OCI-LY1 (cell line): ENCODE data around the gene ANO3.

Experiments used
- CTCF ChIP-seq: fragments of 200-600 bp; sonication (generic), shearing (Covaris generic); IDR thresholded peaks from 2 replicates; pipeline ENCODE4 v1.5.1; 2017; ENCODE audit warnings: mild to moderate bottlenecking, antibody characterized with exemption, low read length, moderate library complexity, mixed read lengths
- EZH2 ChIP-seq: fragments of 200-600 bp; sonication (generic), shearing (Covaris generic); IDR thresholded peaks from 2 replicates; pipeline ENCODE4 v1.8.0; 2017; ENCODE audit warnings: borderline replicate concordance, mixed run types, mild to moderate bottlenecking, antibody characterized with exemption, low read length, moderate library complexity, mixed read lengths

DNA sequence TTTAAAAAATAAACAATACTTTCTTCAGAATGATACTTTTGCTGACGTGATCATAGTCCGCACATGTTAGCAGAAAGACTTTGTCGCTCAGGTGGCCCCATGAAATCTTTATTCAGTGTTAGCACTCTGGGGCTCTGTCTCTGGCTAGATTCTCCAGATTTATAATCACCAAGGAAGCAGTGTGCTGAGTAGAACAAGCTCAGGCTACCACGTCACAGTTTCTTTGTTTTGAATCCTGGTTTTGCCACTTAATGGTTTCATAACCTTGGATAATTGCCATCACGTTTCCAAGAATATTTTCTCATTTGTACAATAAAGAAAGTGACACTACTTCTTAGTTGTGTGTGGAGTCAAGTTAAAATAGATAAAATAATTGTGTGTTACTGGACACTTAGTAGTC, 244.0 kb downstream of the ANO3 start:
- TF ChIP-seq CTCF (no peak), EZH2 (no peak)
